ENCODE results near the gene S100A10.

Gene S100A10

DNA sequence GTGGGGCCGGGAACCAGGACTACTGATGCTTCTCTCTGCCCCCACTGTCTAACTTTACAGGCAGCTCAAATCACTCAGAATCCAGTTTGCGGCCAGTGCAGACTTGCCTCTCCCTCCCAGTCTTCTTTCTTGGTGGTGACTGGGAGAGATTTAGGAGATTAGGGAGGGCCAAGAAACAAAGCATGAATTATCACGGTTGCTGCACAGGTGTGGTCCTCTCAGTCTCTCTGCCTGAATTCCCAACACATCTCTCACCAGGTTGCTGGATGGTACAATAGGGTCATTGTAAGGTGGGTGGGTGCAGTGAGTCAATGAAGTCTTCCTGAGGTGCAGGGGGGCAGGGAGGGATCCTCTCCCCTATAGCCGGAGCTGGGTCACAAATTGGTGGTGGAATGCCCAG is 30.6 kb upstream of the S100A10 start:
- H4K20me1 ChIP-seq (ENCODE audit: insufficient read depth, low read length, poor library complexity, severe bottlenecking), result no peaks in the 10 kb centered on the region

DNA sequence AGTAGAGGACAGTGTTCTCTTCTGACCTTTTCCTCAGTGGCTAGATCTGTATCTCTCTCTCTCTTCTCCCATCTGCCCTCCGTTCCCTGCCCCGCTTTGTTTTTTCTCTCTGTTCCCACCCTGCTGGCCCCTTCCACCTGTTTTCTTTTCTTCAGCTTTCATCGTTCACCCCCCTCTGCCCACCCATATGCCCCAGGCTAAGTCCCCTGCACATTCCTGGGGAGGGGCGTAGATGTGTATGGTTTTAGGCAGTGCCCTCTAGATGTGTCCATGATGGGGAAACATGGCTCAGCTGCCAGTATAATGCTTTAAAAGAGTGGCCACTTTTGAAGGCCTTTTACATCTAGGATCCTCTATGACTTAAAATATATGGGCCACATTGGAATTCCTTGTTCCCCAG is 29.6 kb upstream of the S100A10 start:
- H2AFZ ChIP-seq (ENCODE audit: low read length), result no peak overlapping the region
- no peaks in the 10 kb centered on the region for H3K9me3 ChIP-seq (ENCODE audit: insufficient read depth, low read depth, low read length)
- H3K27me3 ChIP-seq (ENCODE audit: insufficient read depth, low read length, poor library complexity, severe bottlenecking), result no peaks in the 10 kb centered on the region
- H3K4me2 ChIP-seq (ENCODE audit: low read depth, low read length, poor library complexity, severe bottlenecking), result no peak overlapping the region
- no peak for TF ChIP-seq EZH2phosphoT487 (IDR thresholded peaks at IDR 0.05; ENCODE audit: borderline replicate concordance)
- TF ChIP-seq, protein P1, sequence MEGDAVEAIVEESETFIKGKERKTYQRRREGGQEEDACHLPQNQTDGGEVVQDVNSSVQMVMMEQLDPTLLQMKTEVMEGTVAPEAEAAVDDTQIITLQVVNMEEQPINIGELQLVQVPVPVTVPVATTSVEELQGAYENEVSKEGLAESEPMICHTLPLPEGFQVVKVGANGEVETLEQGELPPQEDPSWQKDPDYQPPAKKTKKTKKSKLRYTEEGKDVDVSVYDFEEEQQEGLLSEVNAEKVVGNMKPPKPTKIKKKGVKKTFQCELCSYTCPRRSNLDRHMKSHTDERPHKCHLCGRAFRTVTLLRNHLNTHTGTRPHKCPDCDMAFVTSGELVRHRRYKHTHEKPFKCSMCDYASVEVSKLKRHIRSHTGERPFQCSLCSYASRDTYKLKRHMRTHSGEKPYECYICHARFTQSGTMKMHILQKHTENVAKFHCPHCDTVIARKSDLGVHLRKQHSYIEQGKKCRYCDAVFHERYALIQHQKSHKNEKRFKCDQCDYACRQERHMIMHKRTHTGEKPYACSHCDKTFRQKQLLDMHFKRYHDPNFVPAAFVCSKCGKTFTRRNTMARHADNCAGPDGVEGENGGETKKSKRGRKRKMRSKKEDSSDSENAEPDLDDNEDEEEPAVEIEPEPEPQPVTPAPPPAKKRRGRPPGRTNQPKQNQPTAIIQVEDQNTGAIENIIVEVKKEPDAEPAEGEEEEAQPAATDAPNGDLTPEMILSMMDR (conservative IDR thresholded peaks at IDR 0.05; ENCODE audit: low read length), result no peak
- no peak overlapping the region for H3K9ac ChIP-seq (ENCODE audit: low read depth, low read length, poor library complexity, severe bottlenecking)
- H4K20me1 ChIP-seq (ENCODE audit: insufficient read depth, low read length, poor library complexity, severe bottlenecking), result no peaks in the 10 kb centered on the region
- H3K79me2 ChIP-seq (ENCODE audit: insufficient read depth, low read length), result no peaks in the 10 kb centered on the region
- no peaks in the 10 kb centered on the region for H3K9me2 ChIP-seq (replicated peaks; ENCODE audit: low read depth, low read length)
- H3K4me3 ChIP-seq (ENCODE audit: low read length, poor library complexity, severe bottlenecking), result no peak overlapping the region
- H3K4me1 ChIP-seq (ENCODE audit: insufficient read depth, low read length, poor library complexity, severe bottlenecking), result no peaks in the 10 kb centered on the region
- H3K36me3 ChIP-seq (ENCODE audit: insufficient read depth, low read length), result no peaks in the 10 kb centered on the region
- H3F3A ChIP-seq (ENCODE audit: low read depth), result no peaks in the 10 kb centered on the region

More for the DNA sequence above, 30.6 kb upstream of the S100A10 start:
- H3K27me3 ChIP-seq (ENCODE audit: insufficient read depth, low read length, poor library complexity, severe bottlenecking), result no peaks in the 10 kb centered on the region
- H3K4me1 ChIP-seq (ENCODE audit: insufficient read depth, low read length, poor library complexity, severe bottlenecking), result no peaks in the 10 kb centered on the region
- H3K36me3 ChIP-seq (ENCODE audit: insufficient read depth, low read length), result no peaks in the 10 kb centered on the region
- H3K9me3 ChIP-seq (ENCODE audit: insufficient read depth, low read depth, low read length), result no peaks in the 10 kb centered on the region
- no peaks in the 10 kb centered on the region for H3K9me2 ChIP-seq (replicated peaks; ENCODE audit: low read depth, low read length)
- no peak overlapping the region for H3K4me2 ChIP-seq (ENCODE audit: low read depth, low read length, poor library complexity, severe bottlenecking)
- H3F3A ChIP-seq (ENCODE audit: low read depth), result no peaks in the 10 kb centered on the region
- H3K9ac ChIP-seq (ENCODE audit: low read depth, low read length, poor library complexity, severe bottlenecking), result no peak overlapping the region
- no peak for TF ChIP-seq EZH2phosphoT487 (IDR thresholded peaks at IDR 0.05; ENCODE audit: borderline replicate concordance)
- TF ChIP-seq, protein P1 (conservative IDR thresholded peaks at IDR 0.05; ENCODE audit: low read length), result no peak
- H2AFZ ChIP-seq (ENCODE audit: low read length), result no peak overlapping the region
- H3K4me3 ChIP-seq (ENCODE audit: low read length, poor library complexity, severe bottlenecking), result no peak overlapping the region
- no peaks in the 10 kb centered on the region for H3K79me2 ChIP-seq (ENCODE audit: insufficient read depth, low read length)

DNA sequence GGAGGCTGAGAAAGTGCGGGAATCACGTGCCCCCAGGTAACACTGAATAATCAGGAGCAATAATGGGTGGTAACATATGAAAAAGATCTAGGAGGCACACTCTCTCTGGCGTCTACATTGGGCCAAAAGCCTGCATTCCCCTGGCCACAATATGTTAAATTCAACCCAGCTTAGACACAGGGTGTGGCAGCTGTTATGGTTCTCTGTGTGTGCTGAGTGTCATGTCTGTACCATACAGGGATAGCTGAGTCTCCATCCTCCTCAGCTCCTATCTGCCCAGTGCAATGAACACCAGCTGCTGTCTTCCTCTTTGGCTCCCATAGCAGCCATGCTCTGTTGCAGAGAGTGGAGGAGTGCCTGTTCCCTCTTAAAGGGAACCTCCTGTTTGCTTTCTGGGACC is 28.8 kb upstream of the S100A10 start:
- no peaks in the 10 kb centered on the region for H3K9me3 ChIP-seq (ENCODE audit: insufficient read depth, low read depth, low read length)
- H3K27me3 ChIP-seq (ENCODE audit: insufficient read depth, low read length, poor library complexity, severe bottlenecking), result no peaks in the 10 kb centered on the region
- H3K9me2 ChIP-seq (replicated peaks; ENCODE audit: low read depth, low read length), result no peaks in the 10 kb centered on the region

More for the DNA sequence above, 28.8 kb upstream of the S100A10 start:
- H4K20me1 ChIP-seq (ENCODE audit: insufficient read depth, low read length, poor library complexity, severe bottlenecking), result no peaks in the 10 kb centered on the region
- H3F3A ChIP-seq (ENCODE audit: low read depth), result no peaks in the 10 kb centered on the region
- no peak overlapping the region for H3K4me3 ChIP-seq (ENCODE audit: low read length, poor library complexity, severe bottlenecking)
- H2AFZ ChIP-seq (ENCODE audit: low read length), result no peak overlapping the region
- H3K36me3 ChIP-seq (ENCODE audit: insufficient read depth, low read length), result no peaks in the 10 kb centered on the region
- no peaks in the 10 kb centered on the region for H3K79me2 ChIP-seq (ENCODE audit: insufficient read depth, low read length)
- TF ChIP-seq EZH2phosphoT487 (IDR thresholded peaks at IDR 0.05; ENCODE audit: borderline replicate concordance), result no peak
- TF ChIP-seq, protein P1 (conservative IDR thresholded peaks at IDR 0.05; ENCODE audit: low read length), result no peak
- H3K4me1 ChIP-seq (ENCODE audit: insufficient read depth, low read length, poor library complexity, severe bottlenecking), result no peaks in the 10 kb centered on the region
- H3K4me2 ChIP-seq (ENCODE audit: low read depth, low read length, poor library complexity, severe bottlenecking), result no peak overlapping the region
- no peak overlapping the region for H3K9ac ChIP-seq (ENCODE audit: low read depth, low read length, poor library complexity, severe bottlenecking)
